GM18867 (cell line): ENCODE results near the gene GAMT.

Experiments
- ATAC-seq: cut with Tn5 transposase; IDR thresholded peaks from one replicate; pipeline ENCODE4 v1.9.1; 2021; ENCODE audit warnings: mild to moderate bottlenecking, moderate library complexity; ENCODE audit not compliant: unreplicated experiment

The GAMT gene

DNA sequence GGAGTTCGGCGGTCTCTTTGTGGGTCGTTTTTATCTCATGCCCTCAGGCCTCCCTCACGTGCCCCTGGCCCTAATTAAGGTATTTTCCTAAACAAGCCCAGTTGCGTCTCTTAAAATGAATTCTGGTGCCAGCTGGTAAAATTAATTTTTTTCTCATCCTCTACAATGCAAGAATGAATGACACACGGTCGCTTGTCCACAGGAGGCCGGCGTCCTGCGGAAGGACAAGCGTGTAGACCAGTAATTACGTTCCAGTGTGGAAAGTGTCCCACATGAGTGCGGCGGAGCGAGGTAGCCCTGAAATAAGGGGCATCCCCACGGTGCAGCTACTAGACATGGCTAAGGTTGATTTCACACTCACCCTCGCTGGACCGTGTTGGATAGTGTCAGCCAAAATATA lies 52.1 kb downstream of the GAMT start:
- no peak for ATAC-seq
